Measurements from ENCODE around the gene PLXNA4. TPM values are rescaled to one million over a fixed set of nuclear protein-coding genes. Genes with fewer than 3 reads are reported as not detected.

Gene PLXNA4
- total RNA-seq, 1 experiment from 2014 or later = 29.2 TPM

DNA sequence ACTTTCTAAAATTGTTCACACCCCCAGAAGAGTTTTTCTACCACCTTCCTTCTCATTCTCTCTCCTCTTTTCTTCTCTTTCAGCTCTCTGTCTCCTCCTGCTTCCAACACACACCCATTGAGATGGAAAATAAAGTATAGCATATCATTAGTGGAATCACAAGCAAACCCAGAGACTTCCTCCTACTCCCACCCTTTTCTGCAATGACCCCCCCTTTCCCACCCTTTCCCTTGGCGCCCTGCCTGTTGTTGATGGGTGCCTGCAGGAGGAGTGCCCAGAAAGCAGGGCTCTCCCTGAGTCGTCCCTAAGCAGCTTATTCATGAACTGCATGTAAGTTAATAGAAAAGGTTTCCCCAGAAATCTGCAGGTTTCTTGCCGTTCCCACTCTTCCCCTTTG is 300.0 kb downstream of the PLXNA4 start:
- no peak for DNase-seq (ENCODE audit: low read depth)

DNA sequence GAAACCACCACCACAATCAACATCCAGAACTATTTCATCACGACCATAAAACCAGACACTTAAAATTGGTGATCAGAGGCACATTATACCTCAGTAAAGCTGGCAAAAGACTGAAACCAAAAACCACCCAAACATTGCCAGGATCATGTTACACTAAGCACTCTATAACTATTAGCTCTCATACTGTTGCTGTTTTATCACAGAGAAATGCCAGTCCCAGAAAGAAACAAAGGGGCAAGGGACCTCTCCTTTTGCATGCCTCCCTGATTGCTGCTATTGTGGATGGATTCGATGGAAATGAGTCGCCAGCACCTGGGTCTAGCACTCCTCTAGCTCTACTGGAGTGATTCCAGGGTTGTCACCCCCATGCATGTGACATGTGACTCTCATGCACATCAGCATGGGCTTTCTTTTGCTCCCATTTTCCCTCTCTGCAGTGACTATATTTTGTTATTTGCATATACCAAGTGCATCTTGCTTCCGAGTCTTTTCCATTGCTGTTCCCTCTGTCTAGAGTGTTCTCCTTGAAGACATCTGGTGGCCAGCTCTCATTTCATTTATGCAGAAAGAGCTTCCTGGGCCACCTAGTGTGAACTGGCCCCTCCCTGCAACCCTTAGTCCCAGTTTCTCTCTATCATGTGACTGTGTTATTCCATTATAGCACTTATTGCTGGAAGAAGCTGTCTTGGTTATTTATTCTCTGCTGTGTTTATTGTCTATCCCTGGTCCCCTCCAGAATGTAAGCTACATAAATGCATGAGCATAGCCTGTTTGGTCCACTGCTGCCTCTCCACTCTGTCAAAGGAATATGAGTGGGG is 300.6 kb downstream of the PLXNA4 start:
- DNase-seq (ENCODE audit: low read depth) = peak; percentile 74

DNA sequence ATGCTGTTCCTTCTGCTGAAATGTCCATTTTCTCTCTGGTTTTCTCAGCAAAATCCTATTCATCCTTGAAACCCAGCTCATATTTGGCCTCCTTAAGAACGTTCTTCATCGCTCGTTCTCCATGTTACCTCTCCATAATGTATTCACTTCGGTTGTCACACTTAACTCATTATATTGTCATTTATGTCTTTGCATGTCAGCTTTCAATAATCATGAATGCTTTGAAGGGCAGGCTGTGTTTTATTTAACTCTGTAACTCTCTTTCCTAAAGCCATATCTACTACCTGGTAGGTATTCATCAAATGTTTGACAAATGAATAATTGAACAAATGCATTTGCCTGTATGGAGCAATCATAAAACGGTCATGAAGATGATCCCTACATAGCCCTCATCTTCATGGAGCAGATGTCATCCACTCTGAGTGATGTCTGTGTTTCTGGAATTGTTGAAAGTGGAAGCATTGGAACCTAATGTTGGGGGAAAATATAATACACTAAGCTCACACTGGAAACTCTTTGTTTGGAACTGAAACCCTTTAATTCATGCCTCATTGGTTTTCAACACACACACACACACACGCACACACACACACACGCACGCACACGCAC is 303.4 kb downstream of the PLXNA4 start:
- no peak for DNase-seq (ENCODE audit: low read depth)

DNA sequence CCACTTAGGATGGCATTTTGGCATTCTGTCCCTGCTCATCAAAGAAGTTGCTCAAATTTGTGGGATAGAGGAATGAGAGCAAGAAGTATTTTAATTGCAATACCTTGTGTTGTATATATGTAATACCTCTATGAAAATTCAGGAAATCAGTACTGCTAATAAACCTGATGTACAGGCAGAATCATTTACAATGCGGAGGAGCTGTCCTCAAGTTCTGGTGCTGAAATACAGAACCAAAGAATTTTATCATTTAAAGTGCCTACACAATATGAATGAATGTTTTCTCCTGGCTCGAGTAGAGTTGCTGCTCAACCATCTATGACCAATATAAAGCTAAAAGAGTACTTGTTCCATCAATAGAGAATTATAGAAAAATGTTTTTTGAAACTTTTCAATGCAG is 305.8 kb downstream of the PLXNA4 start:
- no peak for DNase-seq (ENCODE audit: low read depth)

DNA sequence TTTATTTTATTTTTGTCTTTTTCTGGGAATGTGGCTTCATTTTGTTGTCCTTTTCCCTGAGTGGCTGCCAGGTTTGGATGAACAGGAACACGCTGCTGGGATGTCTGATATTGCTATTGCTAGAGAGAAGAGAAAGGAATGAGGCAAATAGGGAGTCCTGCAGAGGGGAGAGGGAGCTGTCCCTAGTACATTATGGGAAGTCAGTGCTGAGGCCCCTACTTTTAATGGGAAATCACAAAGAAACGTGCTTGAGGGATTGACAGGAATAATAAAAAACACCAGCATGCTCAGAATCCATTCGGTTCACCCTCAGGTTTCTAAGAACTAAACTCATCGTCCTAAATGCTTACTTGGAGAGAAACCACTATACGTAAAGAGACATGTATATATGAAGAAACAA is 306.6 kb downstream of the PLXNA4 start:
- no peak for DNase-seq (ENCODE audit: low read depth)

DNA sequence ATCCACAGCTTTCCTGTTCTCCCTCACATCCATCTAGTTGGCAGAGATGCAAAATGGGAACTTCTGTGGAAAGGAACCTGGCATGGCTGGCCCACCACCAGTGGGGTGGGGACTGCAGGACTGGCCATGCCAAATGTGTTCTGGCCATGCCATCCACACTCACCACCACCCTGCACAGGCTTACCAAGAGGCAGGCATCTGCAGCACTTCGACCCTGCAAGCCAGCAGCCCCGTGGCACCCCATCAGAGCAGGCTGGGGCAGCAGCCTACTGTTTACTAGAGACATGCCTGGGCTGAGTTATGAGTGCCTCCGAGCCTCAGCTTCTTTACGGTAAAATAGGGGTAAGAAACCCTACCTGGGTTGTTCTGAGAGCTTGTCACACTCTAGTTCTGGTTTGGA is 313.1 kb downstream of the PLXNA4 start:
- no peak for DNase-seq (ENCODE audit: low read depth)

DNA sequence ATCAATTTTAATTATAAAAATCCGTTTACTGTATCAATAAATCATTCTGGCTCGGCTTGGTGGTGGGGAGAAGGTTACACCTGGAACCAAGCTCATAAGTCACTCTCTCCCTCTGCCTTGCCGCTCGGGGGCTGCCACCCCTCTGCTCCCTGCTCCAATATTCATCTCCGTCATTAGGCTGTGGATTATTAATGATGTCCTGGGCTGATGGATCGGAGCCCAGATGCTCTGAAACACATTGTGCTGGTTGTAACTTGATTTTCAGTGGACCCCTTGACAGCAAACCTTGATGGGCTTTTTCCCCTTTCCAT is 314.2 kb downstream of the PLXNA4 start:
- no peak for DNase-seq (ENCODE audit: low read depth)

DNA sequence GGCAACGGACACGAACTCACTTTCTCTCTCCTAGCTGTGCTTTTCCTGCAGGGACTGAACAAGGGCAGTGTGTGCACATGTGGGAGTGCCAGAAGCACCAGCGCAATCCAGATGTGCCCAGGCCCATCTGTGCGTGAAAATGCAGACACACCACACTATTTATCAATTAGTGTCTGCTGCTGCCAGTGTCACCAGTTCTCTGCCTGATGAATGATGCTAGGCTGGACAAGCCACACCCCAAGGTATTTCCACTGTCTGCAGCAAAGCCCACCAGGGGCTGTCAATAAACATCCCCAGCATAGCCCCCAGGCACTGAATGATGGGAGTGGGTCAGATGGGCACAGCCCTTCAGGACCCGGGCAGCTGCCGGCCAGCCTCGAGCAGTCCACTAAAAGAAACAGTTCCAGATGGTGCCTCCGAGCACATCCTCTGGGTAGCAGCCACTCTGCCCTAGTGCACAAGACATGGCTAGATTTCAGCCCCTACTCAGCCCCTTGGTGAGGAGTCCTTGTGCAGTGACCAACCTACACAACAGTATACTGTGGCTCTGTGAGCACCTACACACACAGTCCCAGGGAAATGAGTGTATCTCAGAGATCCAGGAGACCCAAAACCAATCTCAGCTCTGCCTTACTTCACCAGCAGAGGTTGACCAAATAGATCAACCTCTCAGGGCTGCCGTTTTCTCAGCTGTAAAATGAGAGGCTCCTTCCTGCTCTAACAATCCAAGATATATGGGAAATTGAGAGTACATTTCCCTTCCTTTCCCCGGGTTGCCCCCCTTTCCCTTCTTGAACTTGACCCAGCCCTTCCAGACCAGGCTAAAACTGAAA is 314.7 kb downstream of the PLXNA4 start:
- no peak for DNase-seq (ENCODE audit: low read depth)

DNA sequence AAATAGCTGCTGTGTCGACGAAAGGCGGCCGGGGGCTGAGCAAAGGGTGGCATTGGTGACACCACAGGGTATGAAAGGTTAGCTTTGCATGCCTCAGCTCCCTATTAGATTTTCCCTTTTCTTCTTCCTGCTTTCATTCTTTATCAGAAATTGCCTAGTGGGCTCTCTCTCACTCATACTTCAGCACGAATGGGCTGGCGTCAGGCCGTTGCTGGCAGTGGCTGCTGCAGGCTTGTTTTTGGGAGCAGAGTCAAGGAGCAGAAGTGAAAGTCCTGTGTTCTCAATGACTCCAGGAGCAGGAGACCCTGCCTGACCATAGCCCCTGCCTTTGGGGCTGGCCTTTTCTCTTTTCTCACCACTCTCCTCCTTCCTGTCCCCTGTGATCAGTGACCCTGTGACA is 318.0 kb downstream of the PLXNA4 start:
- DNase-seq (ENCODE audit: low read depth) = no peak

DNA sequence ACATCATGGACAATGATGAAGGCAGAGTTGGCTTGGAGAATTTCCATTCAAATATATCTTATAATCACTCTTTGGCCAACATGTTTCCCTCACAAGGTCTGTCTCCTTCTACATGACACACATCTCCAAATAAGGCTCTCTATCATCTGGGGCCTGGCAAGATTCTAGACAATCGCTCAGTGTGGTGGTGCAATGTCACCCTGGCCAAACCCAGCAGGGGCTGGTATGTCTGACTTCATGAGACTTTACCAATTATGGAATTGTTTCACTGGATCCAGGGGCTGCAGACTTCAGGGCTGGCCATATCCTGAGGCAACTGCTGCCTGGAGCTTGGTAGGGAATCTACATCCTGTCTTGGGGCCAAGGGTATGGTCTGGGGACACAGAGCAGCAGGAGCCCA is 319.0 kb downstream of the PLXNA4 start:
- no peak for DNase-seq (ENCODE audit: low read depth)

DNA sequence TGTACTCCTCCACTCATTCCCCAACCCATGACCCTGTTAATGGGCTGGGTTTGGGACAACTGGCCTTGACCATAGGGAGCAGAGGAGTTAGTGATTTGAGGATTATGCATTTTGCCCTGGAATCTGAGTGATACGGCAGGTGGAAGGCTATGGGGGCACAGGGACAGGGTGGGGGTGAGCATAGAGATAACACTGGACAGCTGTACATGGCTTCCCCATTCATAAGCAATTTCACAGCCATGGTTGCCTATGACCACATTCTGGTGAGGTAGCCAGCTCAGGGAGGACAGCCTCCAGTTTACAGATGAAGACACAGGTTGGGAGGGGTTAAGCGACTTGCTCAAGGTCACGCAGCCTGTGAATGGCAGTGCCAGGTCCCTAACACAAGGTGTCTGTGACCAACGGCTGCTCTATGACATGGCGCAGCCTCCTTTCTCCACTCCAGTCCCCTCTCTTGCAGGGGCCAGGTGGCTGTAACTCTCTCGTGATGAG is 319.5 kb downstream of the PLXNA4 start:
- DNase-seq (ENCODE audit: low read depth) = no peak

DNA sequence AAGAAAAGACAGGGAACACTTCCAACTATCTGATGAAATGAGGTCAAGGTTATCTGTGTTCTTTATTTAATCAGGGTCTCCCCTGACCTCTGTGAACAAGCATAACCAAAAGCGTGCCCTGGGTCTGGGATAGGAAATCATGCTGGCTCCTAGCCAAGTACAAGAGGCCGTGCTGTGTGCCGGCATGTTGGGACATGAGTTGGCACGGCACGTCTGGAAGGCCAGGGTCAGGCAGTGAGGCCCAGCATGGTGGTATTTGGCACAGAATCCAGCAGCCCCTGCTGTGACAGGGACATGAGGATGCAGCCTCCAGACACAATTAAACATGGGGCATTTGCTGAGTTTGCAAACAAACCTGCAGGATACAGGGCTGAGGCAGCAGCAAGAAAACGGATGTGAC is 320.4 kb downstream of the PLXNA4 start:
- DNase-seq (ENCODE audit: low read depth) = no peak

DNA sequence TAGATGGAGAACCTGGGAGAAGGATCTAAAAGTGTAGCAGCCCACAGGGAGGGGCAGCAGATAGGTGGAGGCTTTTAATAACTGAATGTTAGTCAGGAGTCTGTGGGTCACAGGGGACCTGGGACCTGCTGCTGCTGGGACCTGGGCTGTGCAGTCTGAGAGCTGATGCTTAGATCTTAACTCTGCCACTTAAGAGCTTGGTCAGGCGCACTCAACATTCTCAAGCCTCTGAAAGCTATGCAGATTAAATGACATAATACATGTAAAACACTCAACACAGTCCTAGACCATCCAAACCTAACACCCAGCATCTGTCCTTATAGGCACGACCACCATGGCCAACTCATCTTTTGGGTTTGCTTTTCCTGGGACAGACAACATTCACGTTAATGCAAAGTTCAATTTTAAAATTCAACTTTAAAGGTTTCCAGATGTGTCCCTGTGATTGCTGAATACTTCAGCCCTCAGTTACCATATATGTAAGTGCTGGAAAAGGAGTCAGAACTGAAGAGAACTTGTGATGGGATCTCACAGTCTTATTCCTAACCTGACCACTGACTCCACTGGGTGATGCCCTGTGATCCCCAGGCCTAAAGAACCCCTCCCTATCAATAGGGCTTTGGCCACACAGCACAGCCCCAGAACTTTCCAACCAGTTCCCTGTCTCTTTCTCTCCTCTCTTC is 321.0 kb downstream of the PLXNA4 start:
- no peak for DNase-seq (ENCODE audit: low read depth)

DNA sequence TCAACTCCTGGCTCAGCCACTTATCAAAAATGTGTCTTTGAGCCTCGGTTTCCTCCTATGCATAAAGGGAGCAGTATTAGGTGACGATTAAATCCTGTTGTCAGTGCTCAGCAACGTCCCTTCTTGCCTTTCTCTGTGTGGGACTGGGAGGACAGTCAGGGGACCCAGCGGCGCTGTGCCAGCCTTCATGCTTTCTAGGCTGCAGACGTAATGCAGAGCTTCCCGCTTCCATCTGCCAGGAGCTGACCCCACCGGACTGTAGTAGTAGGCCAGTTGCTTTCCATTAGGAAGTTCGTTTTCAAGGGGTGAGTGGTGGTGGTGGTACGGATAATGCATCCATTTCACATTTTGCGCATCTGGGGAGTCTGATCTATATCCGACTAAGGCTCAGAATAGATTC is 321.8 kb downstream of the PLXNA4 start:
- no peak for DNase-seq (ENCODE audit: low read depth)

DNA sequence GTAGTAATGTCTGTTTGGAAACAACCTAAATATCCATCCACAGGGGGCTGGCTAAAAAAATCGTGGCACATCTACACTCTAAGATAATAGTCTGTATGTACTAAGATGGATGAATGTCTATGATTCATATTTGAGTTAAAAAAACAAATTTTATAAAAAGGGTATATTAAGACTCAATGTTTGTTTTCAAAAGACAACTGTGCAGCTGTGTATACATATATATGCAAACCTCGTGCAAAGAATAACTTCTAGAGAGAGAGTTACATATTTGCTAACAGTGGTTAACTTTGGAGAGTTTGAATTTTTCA is 323.5 kb downstream of the PLXNA4 start:
- no peak for DNase-seq (ENCODE audit: low read depth)

DNA sequence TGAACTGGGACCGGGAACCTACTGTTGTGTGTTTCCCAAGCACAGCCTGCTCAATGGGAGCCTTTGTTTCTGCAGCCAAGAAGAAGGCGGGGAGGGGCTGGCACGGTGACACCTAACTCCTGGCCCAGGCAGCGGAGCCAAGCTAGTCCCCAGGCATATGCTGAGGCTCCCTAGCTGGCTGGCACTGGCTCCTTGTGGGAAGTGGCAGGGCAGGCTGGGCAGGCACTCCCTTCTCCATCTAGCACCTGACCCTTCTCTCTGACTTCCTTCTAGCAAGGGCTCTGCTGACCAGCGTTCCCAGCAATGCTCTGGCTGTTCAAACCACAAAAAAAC is 325.0 kb downstream of the PLXNA4 start:
- peak; percentile 69 for DNase-seq (ENCODE audit: low read depth)

DNA sequence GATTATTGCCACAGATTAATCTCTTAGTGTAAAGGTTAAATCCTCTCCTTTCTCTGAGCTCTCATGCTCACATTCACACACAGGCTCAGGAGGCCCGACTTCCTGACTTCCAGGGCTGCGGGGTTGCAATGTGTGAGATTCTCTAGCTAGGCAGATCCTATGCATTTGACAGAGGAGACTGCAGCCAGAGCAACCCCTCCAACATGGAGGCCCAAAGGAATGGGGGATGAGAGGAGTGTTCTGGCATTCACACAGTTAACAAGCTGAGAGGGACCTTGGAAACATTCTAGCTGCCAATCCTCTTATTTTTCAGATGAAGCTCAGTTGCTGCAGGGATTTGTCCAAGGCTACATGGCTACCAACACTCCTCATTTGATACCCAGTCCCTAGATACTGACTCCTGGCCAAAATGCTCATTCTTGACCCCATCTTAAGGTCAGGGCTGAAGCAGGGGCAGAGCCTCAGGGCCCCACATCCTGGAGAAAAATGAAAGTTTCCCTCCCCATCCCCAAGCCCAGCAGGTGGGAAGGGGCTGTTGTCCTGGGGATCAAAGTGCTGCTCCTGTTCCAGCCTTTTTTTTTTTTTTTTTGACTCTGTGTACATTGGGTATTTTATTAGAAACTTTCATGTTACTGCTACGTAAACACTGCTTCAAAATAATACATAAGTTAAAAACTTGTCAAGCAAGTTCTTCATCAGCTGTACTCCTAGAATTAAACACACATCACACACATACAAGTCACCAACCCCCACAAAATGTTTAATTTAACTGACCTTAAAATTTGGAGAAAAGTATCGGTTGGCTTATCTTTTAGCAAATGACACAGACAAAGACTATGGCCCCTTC is 325.6 kb downstream of the PLXNA4 start:
- DNase-seq (ENCODE audit: low read depth) = no peak

DNA sequence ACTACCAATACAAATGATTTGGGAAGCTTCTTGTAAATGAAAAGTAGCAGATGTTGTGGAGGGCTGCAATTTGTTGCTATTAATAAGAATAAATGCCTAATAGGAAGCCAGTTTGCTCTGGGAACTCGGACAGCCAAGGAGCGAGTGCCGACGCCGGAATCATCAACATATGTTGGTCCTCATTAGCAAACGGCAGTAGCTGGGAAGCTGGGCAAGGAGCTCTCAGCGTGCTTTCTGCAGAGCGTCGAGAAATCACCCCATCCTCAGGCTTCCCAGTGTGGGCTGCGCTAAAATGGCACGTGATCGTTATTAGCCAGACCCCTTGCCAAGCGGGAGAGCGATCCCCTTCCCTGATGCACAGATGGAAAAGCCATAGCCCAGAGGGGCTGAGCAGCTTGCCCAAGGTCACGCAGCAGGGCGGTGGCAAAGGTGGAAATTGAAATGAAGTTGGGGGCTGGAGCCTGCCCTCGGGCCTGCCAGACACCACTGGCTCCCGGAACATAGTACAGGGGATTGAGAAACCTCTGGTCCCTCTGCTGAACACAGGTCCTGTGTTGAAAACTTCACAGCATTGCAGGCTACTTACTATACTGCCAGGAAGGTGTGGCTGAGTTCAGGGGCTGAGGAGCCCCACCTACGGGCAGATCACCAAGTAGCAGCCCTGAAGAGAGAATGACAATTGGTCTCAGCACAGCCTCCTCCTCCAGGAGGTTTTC is 326.9 kb downstream of the PLXNA4 start:
- DNase-seq (ENCODE audit: low read depth) = peak; percentile 44

DNA sequence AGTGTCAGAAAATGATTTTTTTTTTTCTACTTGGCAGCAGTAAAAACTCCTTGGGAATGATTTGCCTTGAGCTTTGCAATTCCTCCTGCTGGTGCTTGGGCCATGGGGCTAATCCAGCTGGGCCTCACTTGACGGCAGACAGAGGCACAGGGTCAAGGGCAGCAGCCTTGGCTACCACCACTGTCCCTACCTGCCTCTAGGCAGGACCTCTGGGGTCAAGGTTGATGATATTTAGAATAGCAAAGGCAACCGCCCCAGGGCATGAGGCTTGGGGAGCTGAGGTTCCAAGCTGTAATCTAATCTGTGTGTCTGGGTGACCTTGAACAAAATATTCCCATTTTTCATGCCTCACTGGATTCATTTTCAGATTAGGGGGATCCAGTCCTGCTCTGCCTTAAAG is 327.4 kb downstream of the PLXNA4 start:
- no peak for DNase-seq (ENCODE audit: low read depth)

DNA sequence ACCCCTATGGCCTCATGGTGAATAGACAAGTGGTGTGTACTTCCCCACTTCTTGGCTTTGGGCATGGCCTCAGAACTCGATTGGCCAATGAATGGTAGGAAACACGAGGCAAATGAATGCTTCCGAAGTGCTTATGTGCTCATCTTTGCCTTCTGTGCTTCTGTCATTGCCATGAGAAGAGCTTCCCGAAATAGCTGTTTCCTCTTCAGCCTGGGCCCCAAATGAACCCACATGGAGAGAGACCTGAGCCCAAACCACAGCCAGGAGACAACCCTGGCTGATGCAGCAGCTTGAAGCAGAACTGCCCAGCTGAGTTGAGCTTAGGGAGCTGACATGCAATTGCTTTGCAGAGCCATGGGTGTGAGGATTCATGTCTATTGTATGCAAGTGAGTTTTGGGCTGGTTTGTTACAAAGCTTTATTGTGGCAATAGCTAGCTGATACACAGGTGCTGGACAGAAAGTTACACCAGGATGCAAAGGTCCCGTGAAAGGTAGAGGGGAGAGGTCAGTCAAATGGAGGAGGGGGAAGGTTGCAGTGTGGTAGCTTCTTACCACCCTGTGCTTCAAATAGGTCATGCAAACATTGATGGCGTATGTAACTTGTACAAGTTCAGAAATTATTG is 328.2 kb downstream of the PLXNA4 start:
- DNase-seq (ENCODE audit: low read depth) = no peak

Measured in HT1080 (cell line).